OCI-LY7 (cell line): ENCODE measurements around the gene SERPINA12.

Experiments used
- EZH2phosphoT487 ChIP-seq: fragments of 200-600 bp; sonication (generic); IDR thresholded peaks from 2 replicates; pipeline ENCODE4 v1.6.1; 2018; ENCODE audit warnings: low read depth, borderline replicate concordance, mild to moderate bottlenecking, mixed run types, antibody characterized with exemption, low read length, moderate library complexity, mixed read lengths
- TF ChIP-seq, protein P1 (sequence below): fragments of 200-600 bp; sonication (generic); conservative IDR thresholded peaks from 2 replicates; pipeline ENCODE4 v1.5.1; 2014; ENCODE audit warnings: mild to moderate bottlenecking, antibody characterized with exemption, low read length, moderate library complexity, mixed read lengths

DNA sequence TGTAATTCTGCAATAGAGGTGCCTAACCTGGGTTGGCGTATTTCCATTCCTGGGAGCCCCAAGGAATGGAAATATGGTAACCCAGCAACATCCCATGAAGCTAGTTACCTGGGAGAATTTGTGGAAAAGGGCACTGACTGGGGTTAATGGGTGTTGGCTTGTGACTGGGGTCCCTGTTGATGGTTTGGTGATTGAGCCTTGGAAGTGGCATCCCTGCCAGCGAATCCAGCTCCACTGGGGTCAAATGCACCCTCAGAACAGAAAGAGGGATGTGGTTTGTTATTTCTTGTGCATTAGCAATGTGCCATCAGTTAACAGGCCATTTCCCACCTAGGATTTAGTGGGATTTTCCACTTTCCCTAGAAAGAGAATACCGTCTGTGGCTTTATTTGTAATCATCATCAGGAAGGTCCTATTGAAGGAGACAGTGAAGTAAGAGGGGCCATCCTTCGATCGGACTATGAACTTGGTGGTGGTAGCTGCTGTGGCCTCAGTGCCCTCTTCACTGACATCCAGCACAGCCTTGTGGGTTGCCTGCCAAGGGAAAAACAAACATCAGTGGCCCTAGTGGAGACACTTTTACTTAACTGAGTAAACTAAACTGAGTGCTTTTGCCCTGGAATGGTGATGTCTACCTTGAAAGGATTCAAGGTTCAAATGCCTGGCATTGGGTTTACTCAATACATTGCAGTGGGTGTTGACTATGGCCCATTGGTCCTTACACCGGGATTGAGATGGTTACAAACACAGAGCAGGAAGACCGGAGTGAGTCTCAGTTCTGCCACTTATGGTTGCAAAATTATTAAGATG lies 46.3 kb downstream of the SERPINA12 start:
- TF ChIP-seq, protein P1, sequence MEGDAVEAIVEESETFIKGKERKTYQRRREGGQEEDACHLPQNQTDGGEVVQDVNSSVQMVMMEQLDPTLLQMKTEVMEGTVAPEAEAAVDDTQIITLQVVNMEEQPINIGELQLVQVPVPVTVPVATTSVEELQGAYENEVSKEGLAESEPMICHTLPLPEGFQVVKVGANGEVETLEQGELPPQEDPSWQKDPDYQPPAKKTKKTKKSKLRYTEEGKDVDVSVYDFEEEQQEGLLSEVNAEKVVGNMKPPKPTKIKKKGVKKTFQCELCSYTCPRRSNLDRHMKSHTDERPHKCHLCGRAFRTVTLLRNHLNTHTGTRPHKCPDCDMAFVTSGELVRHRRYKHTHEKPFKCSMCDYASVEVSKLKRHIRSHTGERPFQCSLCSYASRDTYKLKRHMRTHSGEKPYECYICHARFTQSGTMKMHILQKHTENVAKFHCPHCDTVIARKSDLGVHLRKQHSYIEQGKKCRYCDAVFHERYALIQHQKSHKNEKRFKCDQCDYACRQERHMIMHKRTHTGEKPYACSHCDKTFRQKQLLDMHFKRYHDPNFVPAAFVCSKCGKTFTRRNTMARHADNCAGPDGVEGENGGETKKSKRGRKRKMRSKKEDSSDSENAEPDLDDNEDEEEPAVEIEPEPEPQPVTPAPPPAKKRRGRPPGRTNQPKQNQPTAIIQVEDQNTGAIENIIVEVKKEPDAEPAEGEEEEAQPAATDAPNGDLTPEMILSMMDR: no peak
- TF ChIP-seq EZH2phosphoT487: no peak
